ENCODE measurements around the gene WWOX.

WWOX gene

DNA sequence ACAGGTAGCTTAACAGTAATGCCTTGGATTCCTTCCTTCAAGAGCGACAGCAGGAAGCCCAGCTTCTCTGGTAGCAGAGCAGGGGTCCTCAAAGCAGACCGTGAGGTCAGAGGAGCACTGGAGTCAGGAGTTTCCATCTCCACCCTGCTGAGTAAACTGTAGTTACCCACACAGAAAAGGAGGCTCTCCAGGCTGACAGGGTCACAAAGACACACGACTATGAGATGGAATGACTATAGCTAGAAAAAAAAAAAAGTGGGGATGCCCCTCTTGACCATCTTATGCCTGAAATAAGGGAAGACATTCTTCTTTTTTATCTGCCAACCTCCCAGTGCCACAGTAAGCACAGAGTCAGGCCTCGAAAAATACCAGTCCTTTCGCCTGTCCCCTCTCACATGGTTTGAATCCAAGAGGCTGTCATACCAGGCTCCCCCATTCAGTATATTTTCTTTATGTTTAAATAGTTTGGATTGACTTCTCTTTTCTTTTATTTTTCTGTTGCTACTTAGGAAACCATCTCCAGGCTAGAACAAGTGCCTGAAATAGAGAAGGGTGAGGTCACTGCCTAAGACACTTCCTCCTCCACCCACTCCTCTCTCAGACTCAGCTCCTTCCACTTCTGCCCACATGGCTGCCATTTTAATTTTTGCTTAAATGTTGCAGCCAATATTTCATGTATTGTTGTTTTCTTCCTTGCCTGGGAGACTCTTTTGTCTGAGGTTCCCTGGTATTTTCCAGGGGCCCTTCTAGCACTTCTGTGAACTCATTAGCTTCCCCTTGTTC lies 793.7 kb downstream of the WWOX start:
- peak in 1 of 5 donors; percentile 57 for DNase-seq

DNA sequence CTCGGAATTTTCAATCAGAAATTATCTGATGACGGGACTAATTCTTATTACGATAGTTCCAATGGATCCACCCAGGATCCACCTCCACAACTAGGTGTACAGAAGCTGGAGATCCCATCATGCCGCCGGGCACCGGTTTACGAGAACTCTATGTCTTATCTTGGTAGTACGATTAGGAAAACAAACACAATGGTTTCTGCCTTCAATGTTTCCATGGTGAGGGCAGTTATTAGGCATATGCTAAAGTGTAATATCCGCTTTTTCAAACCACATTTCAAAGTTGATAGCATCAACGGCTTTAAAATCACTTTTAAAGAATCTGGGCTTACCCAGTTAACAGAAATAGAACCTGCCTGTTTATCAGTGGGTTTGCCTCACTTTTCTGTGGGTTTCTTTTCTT lies 795.4 kb downstream of the WWOX start:
- DNase-seq, result peak in 2 of 5 donors; percentile 5 to 56

- DNase-seq, result peak in 1 of 5 donors; percentile 61
Measured at GRCh38 chr16:78895681-78896080, 796.2 kb downstream of the WWOX start.

- peak in 2 of 5 donors; percentile 7 to 83 for DNase-seq
Measured at GRCh38 chr16:78896280-78896679, 796.8 kb downstream of the WWOX start.

DNA sequence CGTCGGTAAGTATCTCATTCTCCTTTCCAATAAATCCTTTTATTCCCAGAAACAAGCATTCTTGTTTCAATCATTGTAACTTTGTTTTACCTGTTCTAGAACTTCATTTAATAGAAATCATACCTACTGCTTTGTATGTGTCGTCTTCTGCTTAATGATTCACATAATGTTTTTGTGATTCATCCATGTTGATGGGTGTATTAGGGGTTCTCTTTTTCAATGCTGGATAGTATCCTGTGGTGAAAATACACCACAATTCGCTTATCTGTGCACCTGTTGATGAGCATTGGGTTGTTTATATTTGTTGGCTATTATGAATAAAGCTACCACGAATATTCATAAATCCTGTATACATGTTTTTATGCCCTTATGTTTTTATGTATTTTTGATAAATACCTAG lies 797.8 kb downstream of the WWOX start:
- peak in 1 of 5 donors; percentile 20 for DNase-seq

- DNase-seq, result peak in 1 of 5 donors; percentile 61
Measured at GRCh38 chr16:78900044-78900811, 800.8 kb downstream of the WWOX start.

- no peak for DNase-seq
Measured at GRCh38 chr16:78900966-78901365, 801.5 kb downstream of the WWOX start.

- DNase-seq, result no peak
Measured at GRCh38 chr16:78902321-78902720, 802.9 kb downstream of the WWOX start.

GRCh38 chr16:78903237-78903636 lies 803.8 kb downstream of the WWOX start:
- DNase-seq, result peak in 1 of 5 donors; percentile 58

- DNase-seq, result no peak
Measured at GRCh38 chr16:78903843-78904242, 804.4 kb downstream of the WWOX start.

GRCh38 chr16:78906135-78906534 lies 806.7 kb downstream of the WWOX start:
- no peak for DNase-seq

DNA sequence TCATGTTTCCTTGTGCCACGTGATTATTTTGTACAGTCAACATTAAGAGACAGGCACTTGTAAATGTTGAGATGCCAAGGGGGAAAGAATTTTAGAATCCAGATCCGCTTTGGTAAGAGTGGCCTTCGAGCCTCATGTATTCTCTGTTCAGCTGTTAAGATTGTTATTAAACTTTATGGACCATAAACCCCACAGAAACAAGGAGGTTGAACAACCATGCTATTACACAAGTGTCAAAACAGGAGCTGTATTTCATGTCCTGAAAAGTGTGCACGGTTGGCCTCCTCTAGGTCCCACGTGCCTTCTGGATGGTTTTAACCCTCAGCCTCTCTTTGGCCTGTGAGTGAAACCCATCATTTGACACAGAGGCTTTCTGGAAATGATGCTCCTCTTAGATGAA lies 809.8 kb downstream of the WWOX start:
- no peak for DNase-seq

DNA sequence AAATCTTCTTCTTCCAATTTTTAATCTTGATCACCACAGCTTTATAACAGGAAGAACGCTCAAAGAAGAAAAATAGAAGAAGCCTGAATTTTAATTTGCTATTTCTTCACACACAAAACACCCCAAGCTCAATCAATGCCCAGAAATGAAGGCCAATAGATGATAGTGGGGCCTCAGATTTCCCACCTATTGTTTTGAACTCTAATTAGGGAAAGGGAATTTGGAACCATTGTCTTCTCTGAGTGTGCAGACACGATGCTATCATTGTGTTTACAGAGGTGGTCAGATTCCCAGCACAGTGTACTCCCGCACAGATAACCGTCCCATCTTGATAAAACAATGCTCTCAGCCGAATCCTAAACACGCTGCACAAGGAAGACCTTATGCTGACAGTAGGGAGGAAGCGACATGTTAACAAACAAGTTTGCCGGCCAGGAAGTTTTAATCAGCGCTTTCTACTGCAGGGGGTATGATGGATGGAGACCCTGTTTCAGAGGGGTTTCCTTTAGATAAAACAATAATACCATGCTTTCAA lies 816.4 kb downstream of the WWOX start:
- no peak for DNase-seq

GRCh38 chr16:78916928-78917545 lies 817.6 kb downstream of the WWOX start:
- DNase-seq, result no peak

GRCh38 chr16:78918805-78919305 lies 819.4 kb downstream of the WWOX start:
- DNase-seq, result no peak

DNA sequence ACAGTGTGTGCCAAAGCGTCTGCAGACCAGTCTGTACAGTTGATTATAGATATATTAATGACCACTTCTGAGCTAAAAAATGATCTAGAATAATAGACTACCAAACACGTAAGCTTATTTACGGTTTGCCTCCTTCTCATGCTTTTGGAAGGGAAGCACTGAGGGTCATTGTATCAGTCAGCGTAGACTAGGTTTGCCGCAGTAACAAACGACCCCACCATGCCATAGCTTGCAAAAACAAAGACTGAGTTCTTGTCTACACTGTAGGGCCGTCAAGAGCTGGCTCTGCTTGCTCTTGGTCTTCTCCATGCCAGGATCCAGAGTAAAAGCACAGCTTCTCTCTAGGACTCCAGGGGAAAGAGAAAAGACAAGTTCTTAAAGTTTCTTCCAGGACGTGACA lies 820.4 kb downstream of the WWOX start:
- DNase-seq, result no peak

DNA sequence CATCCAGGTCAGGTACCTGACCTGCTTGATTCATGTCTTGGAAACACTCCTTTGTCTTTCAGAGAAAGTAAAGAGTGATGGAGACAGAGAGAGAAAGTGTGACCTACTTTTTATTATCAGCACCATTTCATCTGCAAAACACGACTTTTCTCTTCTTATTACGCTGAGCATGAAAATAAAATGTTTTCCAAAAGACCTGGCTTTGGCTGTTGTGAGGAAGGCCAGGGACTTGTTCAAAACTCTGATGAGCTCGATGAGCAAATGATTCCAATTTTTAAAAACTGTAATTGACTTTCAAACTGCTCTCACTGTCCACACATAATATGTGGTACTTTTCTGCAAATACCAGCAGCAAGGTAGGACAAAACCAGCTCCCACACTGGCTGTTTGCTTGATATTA lies 821.2 kb downstream of the WWOX start:
- no peak for DNase-seq

- peak in 1 of 5 donors; percentile 46 for DNase-seq
Measured at GRCh38 chr16:78925083-78925767, 825.8 kb downstream of the WWOX start.

- no peak for DNase-seq
Measured at GRCh38 chr16:78926723-78927210, 827.3 kb downstream of the WWOX start.

- no peak for DNase-seq
Measured at GRCh38 chr16:78927766-78928165, 828.3 kb downstream of the WWOX start.

DNA sequence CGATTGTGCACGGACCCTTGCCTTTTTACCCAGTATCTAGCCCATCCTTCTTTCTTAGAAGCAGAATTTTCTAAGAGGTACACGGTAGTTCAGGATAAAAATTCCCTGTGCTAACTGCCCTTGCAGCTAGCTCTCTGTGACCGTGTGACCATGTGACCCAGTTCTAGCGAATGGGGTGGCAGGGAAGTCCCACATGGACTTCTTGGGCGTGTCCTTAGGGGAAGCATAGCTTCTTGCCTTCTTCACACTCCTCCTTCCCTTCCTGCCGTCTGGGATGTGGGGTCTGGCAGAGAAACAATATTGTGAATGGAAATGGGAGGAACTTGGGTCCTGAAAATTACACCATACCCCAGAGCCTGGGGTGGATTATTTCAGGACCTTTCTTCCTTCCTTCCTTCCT lies 830.4 kb downstream of the WWOX start:
- DNase-seq, result no peak

GRCh38 chr16:78930561-78930960 lies 831.1 kb downstream of the WWOX start:
- no peak for DNase-seq

All from T-helper 1 cell (primary cell).